Mammary epithelial cell (primary cell): ENCODE data around the gene IFNL4.

Experiments
- CTCF ChIP-seq, 2 donors: IDR thresholded peaks in 1 of 2; conservative IDR thresholded peaks in 1 of 2; 2 replicates each; pipeline ENCODE4 v1.5.1; 2011 to 2012; ENCODE audit warnings: inconsistent platforms in 2 of 2, low read length in 2 of 2, mild to moderate bottlenecking in 2 of 2, control low read depth in 1 of 2, low read depth in 1 of 2; ENCODE audit not compliant: insufficient read depth in 1 of 2; ENCODE audit errors: extremely low read depth in 1 of 2
- EZH2 ChIP-seq: IDR thresholded peaks from 2 replicates; pipeline ENCODE4 v1.6.1; 2012; ENCODE audit warnings: low read length, inconsistent platforms, borderline replicate concordance

GRCh38 chr19:39199025-39199424 lies 49.6 kb downstream of the IFNL4 start:
- TF ChIP-seq EZH2 (no peak), CTCF (conservative IDR thresholded peaks at IDR 0.05 in 1 of 2, IDR thresholded peaks at IDR 0.05 in 1 of 2; ENCODE audit: extremely low read depth in 1 of 2, insufficient read depth in 1 of 2, low read depth in 1 of 2, low read length in 2 of 2) (no peak)
